ENCODE results near the gene TRIM47. TPM values are rescaled to one million over a fixed set of nuclear protein-coding genes. Genes with fewer than 3 reads are reported as not detected.
A peak's percentile ranks its signal among the peaks of the same experiment; 100 is the strongest.

TRIM47 gene
- total RNA-seq, 1 experiment from 2014 or later, result 48.3 TPM

DNA sequence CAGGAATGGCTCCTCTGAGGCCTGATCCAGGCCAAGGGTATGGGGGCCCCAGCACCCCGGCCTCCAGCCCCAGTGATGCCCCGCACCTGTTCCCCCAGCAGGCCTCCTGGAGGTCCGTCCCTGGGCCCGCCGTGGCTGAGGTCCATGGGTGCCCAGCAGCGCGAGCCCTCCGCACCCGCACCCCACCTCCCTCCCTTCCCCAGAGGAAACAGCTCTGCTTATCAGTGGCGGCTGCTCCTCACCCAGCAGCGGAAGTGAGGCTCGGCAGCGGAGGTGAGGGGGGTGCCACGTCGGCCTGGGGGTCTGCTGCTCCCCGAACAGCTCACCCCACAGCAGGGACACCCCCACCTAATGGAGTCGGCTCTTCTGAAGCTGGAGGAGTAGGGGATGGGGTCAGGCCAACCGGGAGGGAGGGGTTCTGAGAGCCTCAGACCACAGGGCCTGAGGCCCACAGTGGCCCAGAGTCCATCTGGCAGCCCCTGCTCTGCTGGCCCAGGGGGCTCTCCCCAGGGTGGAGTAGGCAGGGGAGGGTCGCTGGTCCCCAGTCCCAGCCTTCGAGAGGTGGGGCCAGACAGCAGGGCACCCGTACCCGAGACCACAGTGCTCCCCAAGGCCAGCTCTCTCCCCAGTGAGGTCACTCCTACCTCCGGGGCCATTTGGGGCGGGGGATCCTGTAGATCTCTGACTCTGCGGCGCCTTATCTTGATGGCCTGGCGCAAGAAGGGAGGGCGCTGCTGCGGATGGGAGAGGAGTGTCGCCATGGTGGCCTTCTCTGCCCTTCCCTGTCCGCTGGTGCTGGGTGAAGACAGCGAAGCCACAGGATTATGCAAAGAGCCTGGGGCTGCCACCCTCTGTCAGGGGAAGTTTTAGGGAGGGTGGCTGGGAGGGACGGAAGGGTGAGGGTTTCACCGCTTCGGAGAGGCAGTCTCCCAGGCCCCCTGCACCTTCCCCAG lies 34.5 kb downstream of the TRIM47 start, which contains the start of gene UNC13D:
UNC13D (minus strand) TSS at position 828 of the 953 bp plus-strand sequence; CDS start at position 761, 67 bp downstream.
- Histone ChIP-seq H3K79me2 (ENCODE audit: low read depth) (no peaks in the 10 kb centered on the region), H2AFZ (peak within 1 kb of the TSS; percentile 40; the same call in 1 of the 2 replicates), H3K4me2 (peak within 1 kb of the TSS; percentile 79), H3K4me3 (peak within 1 kb of the TSS; percentile 54), H3K9me2 (ENCODE audit: insufficient read depth) (no peaks in the 10 kb centered on the region), H3K27ac (peak within 1 kb of the TSS; percentile 96), H4K20me1 (ENCODE audit: insufficient read depth) (no peaks in the 10 kb centered on the region), H3F3A (ENCODE audit: insufficient read depth, low read depth) (peaks cover 30% of the 10 kb centered on the region), H3K36me3 (ENCODE audit: low read depth) (peaks cover 15% of the 10 kb centered on the region; the same call in 1 of the 2 replicates), H3K9me3 (ENCODE audit: insufficient read depth, low read depth) (no peaks in the 10 kb centered on the region), H3K27me3 (ENCODE audit: insufficient read depth, low read depth) (no peaks in the 10 kb centered on the region), H3K4me1 (replicated peaks; ENCODE audit: insufficient read depth) (peaks cover 51% of the 10 kb centered on the region)
- DNase-seq, result peak in 1 of 2 experiments; percentile 80
- intact Hi-C loops (cut with micrococcal nuclease; ENCODE audit: unreplicated experiment), result loop anchor here (1.0 to 2.0 kb wide), 2 partner anchors 52 to 59 kb away; partner anchors contain the start of genes TRIM65 and UNK
- CTCF ChIA-PET, result interaction anchor here (0.6 to 1.0 kb wide), 5 partner anchors 32 to 213 kb away, joined by 3 to 7 read pairs (median 3); no protein-coding TSS in a partner anchor
- BruUV-seq (replicated peaks), result TSS peak; percentile 29
- no peak for TF ChIP-seq EZH2 (IDR thresholded peaks at IDR 0.05; ENCODE audit: low read depth)
- TF ChIP-seq, protein P1, sequence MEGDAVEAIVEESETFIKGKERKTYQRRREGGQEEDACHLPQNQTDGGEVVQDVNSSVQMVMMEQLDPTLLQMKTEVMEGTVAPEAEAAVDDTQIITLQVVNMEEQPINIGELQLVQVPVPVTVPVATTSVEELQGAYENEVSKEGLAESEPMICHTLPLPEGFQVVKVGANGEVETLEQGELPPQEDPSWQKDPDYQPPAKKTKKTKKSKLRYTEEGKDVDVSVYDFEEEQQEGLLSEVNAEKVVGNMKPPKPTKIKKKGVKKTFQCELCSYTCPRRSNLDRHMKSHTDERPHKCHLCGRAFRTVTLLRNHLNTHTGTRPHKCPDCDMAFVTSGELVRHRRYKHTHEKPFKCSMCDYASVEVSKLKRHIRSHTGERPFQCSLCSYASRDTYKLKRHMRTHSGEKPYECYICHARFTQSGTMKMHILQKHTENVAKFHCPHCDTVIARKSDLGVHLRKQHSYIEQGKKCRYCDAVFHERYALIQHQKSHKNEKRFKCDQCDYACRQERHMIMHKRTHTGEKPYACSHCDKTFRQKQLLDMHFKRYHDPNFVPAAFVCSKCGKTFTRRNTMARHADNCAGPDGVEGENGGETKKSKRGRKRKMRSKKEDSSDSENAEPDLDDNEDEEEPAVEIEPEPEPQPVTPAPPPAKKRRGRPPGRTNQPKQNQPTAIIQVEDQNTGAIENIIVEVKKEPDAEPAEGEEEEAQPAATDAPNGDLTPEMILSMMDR (conservative IDR thresholded peaks at IDR 0.05), result no peak
- POLR2A ChIA-PET (ENCODE audit: unreplicated experiment), result interaction anchor here (0.6 to 2.4 kb wide), 3 partner anchors 12 to 233 kb away, joined by 3 to 24 read pairs (median 4); partner anchors contain the start of gene WBP2

DNA sequence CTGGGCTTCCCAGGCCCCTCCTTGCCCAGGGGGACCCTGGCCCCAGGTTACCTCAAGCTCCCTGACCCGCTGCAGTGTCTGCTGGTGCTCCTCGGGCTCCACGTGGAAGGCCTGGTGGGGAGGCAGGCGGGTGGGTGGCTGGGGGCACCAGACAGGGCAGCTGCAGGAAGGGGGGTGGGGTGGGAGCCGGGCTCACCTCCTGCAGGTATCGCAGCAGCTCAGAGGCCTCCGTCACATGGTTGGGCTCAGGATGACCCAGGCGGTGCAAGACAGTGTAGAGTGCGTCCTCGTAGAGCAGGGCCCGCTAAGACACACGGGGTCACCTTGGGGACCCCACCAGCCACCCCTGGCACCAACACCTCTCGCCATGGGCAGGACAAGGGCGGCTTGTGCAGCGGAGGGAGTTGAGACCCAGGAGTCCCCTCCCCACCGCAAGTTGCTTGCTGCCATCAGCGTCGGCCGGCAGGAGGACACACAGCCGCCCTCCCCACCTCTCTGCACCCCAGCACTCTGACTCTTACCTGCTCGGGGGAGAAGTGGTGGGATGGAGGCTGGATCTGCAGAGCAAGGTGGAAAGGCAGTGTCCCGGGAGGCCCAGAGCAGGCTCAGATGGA lies 35.3 kb downstream of the TRIM47 start:
- Histone ChIP-seq H3K4me2 (peak overlapping the region; percentile 79), H3K4me3 (peak overlapping the region; percentile 54; the same call in 1 of the 2 replicates), H2AFZ (no peak overlapping the region), H3K4me1 (replicated peaks; ENCODE audit: insufficient read depth) (peaks cover 49% of the 10 kb centered on the region), H3K27me3 (ENCODE audit: insufficient read depth, low read depth) (no peaks in the 10 kb centered on the region), H3K79me2 (ENCODE audit: low read depth) (no peaks in the 10 kb centered on the region), H3K27ac (no peak overlapping the region), H3K36me3 (ENCODE audit: low read depth) (peaks cover 8% of the 10 kb centered on the region; the same call in 1 of the 2 replicates), H3K9me3 (ENCODE audit: insufficient read depth, low read depth) (no peaks in the 10 kb centered on the region), H4K20me1 (ENCODE audit: insufficient read depth) (no peaks in the 10 kb centered on the region), H3F3A (ENCODE audit: insufficient read depth, low read depth) (peaks cover 30% of the 10 kb centered on the region), H3K9me2 (ENCODE audit: insufficient read depth) (no peaks in the 10 kb centered on the region)
- BruUV-seq (replicated peaks), result no TSS peak
- intact Hi-C loops (cut with micrococcal nuclease; ENCODE audit: unreplicated experiment), result no loop called here
- ChIA-PET CTCF (interaction anchor here (0.7 to 1.0 kb wide), 2 partner anchors 32 to 94 kb away, joined by 3 read pairs; no protein-coding TSS in a partner anchor), POLR2A (ENCODE audit: unreplicated experiment) (no interaction called here)
- TF ChIP-seq, protein P1 (conservative IDR thresholded peaks at IDR 0.05), result no peak
- TF ChIP-seq EZH2 (IDR thresholded peaks at IDR 0.05; ENCODE audit: low read depth), result no peak
- DNase-seq, result no peak

DNA sequence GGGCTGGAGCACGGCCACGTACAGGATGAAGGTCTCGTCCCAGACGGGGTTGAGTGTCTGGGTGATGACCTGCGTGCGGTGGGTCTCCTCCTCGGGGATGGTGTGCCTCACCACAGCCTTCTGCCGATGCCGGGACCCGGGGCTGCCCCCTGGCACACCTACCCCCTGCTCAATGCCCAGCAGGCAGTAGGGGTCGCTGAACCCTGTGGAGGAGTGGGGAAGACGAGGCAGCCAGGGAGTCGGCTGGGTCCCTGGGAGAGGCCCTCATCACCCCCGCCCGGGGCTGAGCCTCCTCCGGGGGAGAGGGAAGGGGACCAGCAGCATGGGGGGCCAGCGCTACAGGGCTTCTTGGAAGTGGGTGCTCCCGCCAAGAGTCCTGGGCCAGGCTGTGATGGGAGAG lies 36.0 kb downstream of the TRIM47 start:
- Histone ChIP-seq H2AFZ (no peak overlapping the region), H3K9me3 (ENCODE audit: insufficient read depth, low read depth) (no peaks in the 10 kb centered on the region), H3K79me2 (ENCODE audit: low read depth) (no peaks in the 10 kb centered on the region), H3K4me2 (no peak overlapping the region), H3K27ac (no peak overlapping the region), H3K36me3 (ENCODE audit: low read depth) (peaks cover 6% of the 10 kb centered on the region; the same call in 1 of the 2 replicates), H3K9me2 (ENCODE audit: insufficient read depth) (no peaks in the 10 kb centered on the region), H4K20me1 (ENCODE audit: insufficient read depth) (no peaks in the 10 kb centered on the region), H3F3A (ENCODE audit: insufficient read depth, low read depth) (peaks cover 26% of the 10 kb centered on the region), H3K27me3 (ENCODE audit: insufficient read depth, low read depth) (no peaks in the 10 kb centered on the region), H3K4me3 (no peak overlapping the region), H3K4me1 (replicated peaks; ENCODE audit: insufficient read depth) (peaks cover 42% of the 10 kb centered on the region)
- no TSS peak for BruUV-seq (replicated peaks)
- no peak for DNase-seq
- CTCF ChIA-PET, result no interaction called here
- intact Hi-C loops (cut with micrococcal nuclease; ENCODE audit: unreplicated experiment), result no loop called here
- POLR2A ChIA-PET (ENCODE audit: unreplicated experiment), result no interaction called here
- TF ChIP-seq, protein P1 (conservative IDR thresholded peaks at IDR 0.05), result no peak
- TF ChIP-seq EZH2 (IDR thresholded peaks at IDR 0.05; ENCODE audit: low read depth), result no peak
